Renal cortex interstitium (tissue), 11 donors: ENCODE measurements around the gene TRAPPC12. TPM values are rescaled to one million over a fixed set of nuclear protein-coding genes. Genes with fewer than 3 reads are reported as not detected.

Source experiments
- DNase-seq, 11 donors: peaks; one replicate each; pipeline ENCODE4 v3.0.0-alpha.2; 2013; ENCODE audit warnings: low read depth in 9 of 11, low spot score in 4 of 11; ENCODE audit errors: extremely low read depth in 1 of 11
- polyA plus RNA-seq, 3 donors: library from polyadenylated mRNA; unstranded; fragments of 120-200 nt; gene quantifications; one replicate each; pipeline ENCODE4 v1.2.1, GENCODE V29; 2013; ENCODE audit not compliant: insufficient read length in 3 of 3

Gene TRAPPC12
- polyA plus RNA-seq, 3 donors, result 66.4 to 102 (median 76.2) TPM

DNA sequence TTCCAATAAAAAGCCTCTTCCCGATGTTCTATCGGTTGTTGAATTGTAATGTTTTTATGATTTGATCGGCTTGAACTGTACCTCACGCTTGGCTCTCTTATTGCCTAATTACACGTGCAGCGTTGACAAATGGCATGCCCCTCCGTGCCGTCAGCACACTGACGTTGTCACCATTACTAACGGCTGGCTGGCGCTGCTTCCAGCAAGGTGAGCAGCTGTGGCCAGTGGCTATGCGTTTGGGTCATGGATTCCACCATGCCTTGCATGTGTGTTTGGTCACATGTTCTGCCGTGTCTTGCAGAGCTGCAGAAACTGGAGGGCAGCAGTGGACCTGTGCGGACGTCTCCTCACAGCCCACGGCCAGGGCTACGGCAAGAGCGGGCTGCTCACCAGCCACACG, 42.1 kb downstream of the TRAPPC12 start:
- DNase-seq, result no peak

DNA sequence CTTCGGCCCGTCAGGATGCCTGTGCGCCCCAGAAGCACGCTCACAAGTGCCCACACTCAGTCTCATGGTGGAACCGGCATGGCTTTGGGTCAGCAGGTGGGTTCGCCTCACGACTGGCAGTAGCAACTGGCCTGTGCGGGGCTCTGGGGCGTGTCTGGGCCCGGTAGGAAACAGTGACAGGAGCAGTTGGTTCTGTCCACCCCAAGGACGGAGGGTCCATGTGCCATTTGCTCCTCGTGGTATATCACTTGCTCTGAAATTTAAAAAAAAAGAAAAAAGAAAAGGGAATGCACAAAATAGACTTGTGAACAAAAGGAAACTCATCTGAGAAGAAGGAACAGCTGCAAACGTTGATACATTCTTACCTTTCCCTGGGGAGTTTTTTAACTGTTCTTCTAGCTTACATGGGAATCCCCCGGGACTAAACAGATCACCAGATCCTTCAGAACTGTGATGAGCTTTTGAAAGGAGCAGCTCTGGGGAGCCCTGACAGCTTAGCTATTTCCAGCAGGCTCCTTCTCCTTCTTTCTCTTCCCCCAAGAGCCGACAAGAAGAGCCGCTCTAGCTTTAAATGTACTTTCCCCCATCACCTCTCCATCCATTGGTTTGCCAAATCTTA, 42.8 kb downstream of the TRAPPC12 start:
- DNase-seq, result no peak

DNA sequence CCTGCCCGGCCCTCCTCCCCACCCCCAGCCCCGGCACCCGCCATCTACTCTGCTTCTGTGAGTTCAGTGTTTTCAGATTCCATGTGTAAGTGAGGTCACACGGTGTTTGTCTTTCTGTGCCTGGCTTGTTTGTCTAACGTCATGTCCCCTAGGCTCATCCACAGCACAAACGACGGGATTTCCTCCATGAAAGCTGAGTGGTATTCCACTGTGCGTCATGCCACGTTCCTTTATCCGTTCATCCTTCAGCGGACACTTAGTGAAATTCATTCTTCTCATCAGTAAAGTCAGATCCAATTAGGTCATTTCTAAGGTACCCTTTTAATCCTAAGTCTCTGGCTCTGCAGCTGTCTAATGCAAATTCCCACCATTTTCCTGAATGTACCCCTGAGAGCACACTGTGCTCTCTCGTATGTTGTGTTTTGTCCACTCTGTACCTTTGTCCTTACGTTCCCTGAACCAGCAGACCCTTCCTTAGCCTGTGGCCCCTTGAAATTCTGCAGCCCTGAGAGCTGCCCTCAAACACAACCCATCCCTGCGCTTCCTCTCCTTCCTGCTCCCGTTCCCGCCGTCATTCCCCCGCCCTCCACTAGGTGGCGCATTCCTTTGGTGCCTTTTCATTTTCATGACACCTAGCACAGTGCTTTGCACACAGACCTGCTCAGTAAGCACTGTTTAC, 44.1 kb downstream of the TRAPPC12 start:
- DNase-seq, result no peak

DNA sequence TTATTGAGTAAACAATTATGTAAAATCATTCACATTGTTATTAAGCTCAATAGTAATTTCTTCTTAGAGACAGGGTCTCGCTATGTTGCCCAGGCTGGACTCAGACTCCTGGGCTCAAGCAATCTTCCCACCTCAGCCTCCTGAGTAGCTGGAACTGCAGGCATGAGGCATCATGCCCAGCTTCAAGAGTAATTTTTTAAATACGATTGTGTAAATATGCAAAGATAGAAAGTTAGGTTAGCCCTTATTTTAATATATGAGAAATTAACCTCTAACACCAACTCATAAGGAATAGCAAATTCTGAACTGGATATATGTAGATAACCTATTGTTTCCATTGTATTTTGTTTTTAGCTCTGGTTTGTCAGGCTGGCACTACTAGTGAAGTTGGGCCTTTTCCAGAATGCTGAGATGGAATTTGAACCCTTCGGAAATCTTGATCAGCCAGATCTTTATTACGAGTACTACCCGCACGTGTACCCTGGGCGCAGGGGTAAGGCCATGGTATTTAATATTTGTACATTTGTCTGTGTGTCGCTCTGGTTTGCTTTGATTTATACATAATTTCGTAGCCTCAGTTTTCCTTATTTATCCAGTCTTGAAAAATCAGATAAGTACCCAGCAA, 44.8 kb downstream of the TRAPPC12 start:
- no peak for DNase-seq

GRCh38 chr2:3426615-3427014, 47.1 kb downstream of the TRAPPC12 start:
- no peak for DNase-seq

DNA sequence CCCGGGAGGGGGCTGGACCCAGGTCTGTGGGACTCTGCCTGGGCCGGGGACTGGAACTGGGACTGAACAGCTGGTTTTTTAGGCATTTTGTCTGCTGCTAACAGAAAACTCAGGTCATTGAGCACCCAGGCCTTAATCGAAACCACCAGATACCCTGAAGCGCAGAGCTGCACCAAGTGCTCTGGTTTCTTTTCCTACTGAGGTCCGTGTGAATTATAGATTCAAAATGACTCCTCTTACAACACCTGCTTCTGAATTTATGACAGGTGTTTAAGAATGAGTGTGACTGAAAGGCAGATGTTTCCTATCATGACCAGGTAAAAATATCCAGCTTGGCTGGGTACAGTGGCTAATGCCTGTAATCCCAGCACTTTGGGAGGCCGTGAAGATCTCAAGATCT, 47.8 kb downstream of the TRAPPC12 start:
- no peak for DNase-seq

GRCh38 chr2:3428577-3428976, 49.1 kb downstream of the TRAPPC12 start:
- no peak for DNase-seq

DNA sequence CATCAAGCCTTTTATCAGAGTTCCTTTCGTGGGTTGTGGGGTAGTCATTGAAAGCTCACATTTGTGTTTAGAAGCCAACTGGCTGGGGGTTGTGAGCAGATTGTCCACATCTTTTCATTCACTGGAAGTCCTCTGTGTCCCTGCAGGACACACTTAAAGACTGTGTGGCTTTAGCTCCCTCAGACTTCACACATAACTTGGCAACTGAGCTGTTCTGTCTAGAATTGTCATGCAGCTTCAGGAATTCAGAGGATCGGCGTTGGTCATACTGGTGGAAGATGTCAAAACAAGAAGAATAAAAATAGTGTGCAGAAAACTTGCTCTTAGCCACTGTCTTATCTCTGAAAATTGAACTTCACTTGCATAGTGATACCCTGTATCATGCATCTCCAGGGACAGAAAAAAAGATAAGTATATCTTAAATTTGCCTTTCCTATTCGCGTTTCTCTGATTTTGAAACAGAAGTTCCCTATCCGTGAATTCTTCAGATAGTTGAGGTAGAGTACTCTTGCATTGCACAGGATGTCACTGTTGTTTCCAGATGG, 49.6 kb downstream of the TRAPPC12 start:
- no peak for DNase-seq

DNA sequence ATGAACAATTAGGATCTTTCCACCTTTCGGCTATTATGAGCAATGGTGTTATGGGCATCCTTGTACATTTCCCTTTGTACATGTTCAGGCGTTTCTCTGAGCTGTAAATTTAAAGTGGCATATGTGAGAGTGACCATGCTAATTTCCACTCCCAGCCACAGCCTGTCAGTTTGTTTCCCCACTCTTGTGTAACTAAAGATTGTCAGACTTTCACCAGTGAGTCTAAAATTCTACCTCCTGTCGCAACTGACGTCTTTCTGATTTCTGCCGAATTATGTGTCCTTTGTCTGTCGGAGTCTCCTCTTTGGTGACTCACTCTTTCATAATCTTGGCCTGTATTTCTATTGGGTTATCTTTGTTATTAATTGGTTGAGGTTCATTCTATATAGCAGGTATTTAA, 50.7 kb downstream of the TRAPPC12 start:
- DNase-seq, result no peak

GRCh38 chr2:3430740-3431490, 51.4 kb downstream of the TRAPPC12 start:
- no peak for DNase-seq

GRCh38 chr2:3432067-3432466, 52.6 kb downstream of the TRAPPC12 start:
- DNase-seq, result no peak

GRCh38 chr2:3432693-3433338, 53.3 kb downstream of the TRAPPC12 start:
- no peak for DNase-seq

- no peak for DNase-seq
Measured at GRCh38 chr2:3433339-3433699, 53.8 kb downstream of the TRAPPC12 start.

DNA sequence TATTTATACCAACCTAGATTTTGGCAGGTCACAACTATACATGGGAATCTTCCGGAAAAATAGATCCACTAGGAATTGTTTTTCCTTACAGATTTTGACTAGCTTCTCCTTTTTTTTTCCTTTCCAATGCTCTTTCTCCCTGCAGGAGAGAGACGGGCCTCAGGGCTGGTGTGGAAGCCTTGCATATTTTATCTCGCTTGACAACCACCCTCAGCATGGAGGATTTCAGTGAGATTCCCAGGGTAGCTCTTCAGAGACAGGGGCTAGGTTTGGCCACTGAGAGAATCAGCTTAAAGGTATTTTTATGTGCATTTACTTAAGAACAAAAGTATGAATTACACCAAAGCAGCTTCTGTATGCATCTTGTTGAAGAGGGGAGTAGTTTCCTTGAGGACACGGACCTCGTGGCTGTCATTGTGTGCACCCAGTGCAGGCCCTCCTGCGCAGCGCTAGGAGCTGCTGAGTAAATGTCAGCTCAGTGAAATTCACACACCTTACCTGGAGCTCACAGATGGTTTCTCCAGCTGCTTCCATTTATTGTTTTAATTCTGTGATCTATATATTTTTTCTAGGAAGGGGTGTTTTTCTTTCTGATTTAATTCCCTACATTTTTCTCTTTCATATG, 54.4 kb downstream of the TRAPPC12 start:
- DNase-seq, result no peak

DNA sequence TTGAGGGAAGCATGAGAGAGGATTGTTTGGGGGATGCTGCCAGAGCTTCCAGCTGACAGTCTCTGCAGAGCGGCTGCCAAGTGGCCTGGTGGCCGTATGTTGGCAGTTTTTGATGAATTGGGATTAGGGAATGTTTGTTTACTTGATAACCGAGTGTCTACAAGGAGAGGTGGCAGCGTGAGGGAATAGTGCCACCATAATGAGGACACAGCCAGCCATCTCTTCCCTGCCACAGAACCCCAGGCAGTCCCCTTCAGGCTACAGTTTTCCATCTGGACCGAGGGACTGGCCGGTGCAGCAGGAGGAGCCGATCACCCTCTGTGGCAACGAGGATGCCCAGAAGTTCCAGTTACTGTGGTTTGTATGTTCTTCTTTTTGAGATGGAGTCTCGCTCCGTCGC, 55.2 kb downstream of the TRAPPC12 start:
- DNase-seq, result no peak

DNA sequence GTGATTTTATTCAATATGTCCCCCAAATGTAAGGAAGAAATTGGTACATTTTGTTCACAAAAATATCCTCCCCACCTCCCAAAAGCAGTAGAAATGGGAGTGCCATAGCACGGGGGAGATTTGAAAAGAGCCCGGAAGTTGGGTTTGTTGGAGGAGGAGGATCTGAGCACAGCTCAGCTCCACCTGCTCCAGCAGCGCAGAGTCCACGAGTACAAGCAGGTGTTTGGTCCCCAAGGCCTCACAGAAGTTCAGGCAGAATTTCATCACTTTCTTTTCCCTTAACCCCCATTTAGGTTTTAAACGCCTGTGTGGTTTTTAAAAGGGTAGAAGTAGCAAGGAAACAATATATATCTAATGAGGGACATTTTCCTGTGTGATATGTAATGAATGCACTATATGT, 56.0 kb downstream of the TRAPPC12 start:
- no peak for DNase-seq

DNA sequence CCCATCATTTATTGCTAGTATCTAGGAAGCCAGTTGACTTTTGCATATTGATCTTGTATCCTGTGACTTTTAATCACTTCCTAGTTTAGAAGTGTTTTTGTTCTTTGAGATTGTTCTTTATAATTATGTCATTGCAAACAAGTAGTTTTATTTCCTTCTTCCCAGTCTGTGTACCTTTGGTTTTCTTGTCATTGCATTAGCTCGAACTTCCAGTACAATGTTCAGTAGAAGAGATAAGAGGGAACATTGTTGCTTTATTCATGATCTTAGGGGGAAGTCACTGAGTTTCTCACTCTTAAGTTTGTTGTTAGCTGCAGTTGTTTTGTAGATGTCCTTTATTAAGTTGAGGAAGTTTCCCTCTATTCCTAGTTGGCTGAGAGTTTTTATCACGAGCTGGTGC, 61.0 kb downstream of the TRAPPC12 start:
- DNase-seq, result no peak

GRCh38 chr2:3441465-3441864, 62.0 kb downstream of the TRAPPC12 start:
- DNase-seq, result no peak

DNA sequence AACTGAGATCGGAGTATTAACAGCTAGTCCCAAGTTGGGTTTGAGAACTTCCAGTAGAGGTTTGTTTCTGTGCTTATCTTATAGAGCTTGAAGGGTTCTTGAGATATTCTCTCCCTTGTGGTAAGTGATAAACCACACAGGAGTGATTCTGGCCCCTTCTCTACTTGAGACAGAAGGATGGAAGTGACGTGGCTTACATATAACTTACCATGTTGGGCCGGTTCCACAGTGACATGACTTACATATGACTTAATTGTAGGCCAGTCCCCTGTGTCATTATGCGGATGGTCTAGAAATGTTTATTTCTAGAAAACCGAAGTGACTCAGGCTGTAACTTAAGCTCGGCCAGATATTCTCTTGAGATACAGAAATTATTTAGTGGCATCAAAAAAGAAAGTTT, 62.7 kb downstream of the TRAPPC12 start:
- DNase-seq, result no peak
